Fibroblast of pulmonary artery (primary cell): ENCODE data around the gene ACLY.

Source experiments
- DNase-seq: peaks from one replicate; pipeline ENCODE4 v3.0.0-alpha.2; 2010; ENCODE audit warnings: low read depth
- H3K4me3 ChIP-seq: replicated peaks from 2 replicates; pipeline ENCODE4 v1.5.1; 2011; ENCODE audit warnings: low read depth, mild to moderate bottlenecking, control low read depth, low read length, moderate library complexity
- TF ChIP-seq, protein P1 (sequence below): IDR thresholded peaks from 2 replicates; pipeline ENCODE4 v1.5.1; 2011; ENCODE audit warnings: mild to moderate bottlenecking, control low read depth, low read length, inconsistent platforms; ENCODE audit errors: missing control alignments

Gene ACLY

DNA sequence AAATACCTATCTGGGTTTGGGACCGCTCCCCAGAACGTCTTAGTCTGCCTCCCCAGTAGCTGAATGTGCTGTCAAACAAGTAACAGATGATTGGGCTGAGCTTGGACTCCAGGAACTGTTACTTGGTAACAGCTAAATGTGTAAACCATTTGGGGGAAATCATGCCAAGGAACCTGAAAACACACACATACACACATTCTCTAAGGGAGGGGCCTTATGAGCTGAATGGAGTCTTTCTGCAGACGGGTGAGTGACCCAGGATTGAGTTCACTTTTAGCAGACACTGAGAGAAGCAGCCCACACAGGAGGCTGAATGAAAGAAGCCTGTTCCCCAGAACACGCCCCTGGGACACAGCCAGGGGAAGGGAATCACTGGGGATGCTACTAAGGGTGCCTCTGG, 1.6 kb downstream of the ACLY start:
- DNase-seq, result peak; percentile 64
- TF ChIP-seq, protein P1, sequence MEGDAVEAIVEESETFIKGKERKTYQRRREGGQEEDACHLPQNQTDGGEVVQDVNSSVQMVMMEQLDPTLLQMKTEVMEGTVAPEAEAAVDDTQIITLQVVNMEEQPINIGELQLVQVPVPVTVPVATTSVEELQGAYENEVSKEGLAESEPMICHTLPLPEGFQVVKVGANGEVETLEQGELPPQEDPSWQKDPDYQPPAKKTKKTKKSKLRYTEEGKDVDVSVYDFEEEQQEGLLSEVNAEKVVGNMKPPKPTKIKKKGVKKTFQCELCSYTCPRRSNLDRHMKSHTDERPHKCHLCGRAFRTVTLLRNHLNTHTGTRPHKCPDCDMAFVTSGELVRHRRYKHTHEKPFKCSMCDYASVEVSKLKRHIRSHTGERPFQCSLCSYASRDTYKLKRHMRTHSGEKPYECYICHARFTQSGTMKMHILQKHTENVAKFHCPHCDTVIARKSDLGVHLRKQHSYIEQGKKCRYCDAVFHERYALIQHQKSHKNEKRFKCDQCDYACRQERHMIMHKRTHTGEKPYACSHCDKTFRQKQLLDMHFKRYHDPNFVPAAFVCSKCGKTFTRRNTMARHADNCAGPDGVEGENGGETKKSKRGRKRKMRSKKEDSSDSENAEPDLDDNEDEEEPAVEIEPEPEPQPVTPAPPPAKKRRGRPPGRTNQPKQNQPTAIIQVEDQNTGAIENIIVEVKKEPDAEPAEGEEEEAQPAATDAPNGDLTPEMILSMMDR, result no peak
- H3K4me3 ChIP-seq, result peak overlapping the region; percentile 97

DNA sequence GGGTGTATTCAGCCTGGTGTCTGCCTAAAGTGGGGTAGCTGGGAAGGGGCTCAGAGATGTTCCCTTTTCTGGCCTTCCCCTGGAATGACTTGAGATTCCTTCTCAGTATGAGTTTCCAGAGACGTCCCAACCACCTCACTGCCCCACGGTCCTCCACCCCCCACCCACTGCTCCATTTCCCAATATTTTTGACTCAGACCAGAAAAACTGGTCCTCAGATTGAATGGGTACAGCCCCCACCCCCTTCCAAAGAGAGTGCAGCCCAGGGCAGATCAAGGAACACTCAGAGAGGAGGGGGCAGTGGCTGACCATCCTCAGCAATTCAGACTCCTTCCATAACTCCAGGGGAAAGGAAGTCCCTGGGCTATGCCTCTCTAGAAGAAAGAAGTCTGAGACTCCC, 3.2 kb downstream of the ACLY start:
- H3K4me3 ChIP-seq, result no peak overlapping the region
- no peak for DNase-seq
- TF ChIP-seq, protein P1, result no peak

DNA sequence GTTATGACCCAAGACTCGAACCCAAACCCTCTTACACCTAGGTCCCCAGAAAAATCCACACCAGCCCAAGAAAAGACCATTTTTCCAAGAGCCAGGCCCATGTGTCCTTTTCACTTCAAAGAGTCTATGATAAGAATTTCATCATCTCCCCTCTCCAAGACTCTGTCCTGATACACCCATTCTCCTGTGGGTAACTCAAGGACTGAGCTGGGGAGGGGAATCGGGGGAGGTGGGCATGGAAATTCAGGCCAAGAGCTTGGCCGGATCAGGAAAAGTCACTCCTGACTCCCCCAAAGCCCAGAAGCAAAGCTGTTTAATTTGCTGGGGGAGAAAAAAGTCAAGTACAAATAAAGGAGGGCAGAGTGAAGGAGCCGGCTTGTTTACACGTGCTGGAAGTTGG, 3.7 kb downstream of the ACLY start:
- TF ChIP-seq, protein P1, result no peak
- no peak overlapping the region for H3K4me3 ChIP-seq
- no peak for DNase-seq

DNA sequence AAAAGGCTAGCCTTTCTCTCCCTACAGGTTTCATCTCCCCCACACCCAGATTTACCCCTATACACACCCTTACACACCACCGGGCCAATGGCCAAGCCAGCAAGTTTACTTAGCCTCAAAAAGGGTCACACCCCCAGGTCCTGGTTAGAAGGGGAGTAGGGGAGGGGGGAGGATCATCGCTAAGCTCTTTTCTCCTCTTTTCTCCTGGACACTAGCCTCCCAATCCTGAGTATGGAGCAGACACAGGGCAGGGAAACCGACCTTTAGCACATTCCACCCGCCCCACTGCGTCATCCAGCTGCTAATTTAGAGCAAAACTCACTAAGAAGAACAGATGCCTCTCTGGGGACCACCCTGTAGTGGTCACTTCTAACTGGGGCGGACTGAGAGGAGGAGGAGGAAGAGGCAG, 4.4 kb downstream of the ACLY start:
- DNase-seq, result no peak
- H3K4me3 ChIP-seq, result no peak overlapping the region

DNA sequence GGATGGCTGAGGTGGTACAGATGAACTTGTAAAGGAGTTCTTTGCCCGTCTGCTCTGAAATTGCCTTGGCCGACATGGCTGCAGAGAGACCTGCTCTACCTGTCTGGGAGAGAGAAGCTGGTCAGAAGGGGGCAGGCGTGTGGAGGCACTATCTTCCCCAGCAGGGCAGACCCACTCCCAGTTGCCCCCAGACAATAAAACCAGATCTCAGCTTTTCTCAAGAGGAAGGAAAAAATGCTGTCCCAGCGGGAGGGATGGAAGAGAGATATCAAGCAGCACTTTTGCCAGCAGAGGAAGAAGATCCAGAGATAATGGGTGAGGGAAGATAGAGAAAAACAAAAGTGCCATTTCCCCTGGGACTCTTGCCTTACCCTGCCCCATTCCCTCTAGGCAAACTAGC, 5.0 kb downstream of the ACLY start:
- H3K4me3 ChIP-seq, result no peak overlapping the region
- TF ChIP-seq, protein P1, result no peak
- no peak for DNase-seq

More for the DNA sequence above, 4.4 kb downstream of the ACLY start:
- TF ChIP-seq, protein P1, result no peak

DNA sequence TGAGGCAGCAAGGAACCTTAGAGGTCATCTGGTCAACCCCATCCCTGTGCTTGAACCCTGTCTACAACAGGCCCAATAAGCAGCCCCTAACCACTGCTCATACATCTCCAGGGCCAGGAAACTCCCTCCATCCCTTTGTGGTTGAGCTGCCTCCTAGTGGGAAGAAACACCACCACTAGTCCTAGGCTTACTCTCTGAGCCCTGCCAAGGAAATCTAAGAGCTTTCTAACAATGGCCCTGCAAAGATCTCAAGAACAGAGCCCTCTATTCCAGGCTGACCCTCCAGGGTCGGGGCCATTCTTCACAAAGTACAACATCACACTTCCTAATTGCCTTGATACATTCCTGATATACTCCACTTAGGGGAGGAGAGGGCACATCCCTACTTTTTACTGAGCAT, 5.8 kb downstream of the ACLY start:
- no peak for DNase-seq

More for the DNA sequence above, 5.8 kb downstream of the ACLY start:
- TF ChIP-seq, protein P1, result peak; percentile 30
- H3K4me3 ChIP-seq, result no peak overlapping the region
